Osteocyte (in vitro differentiated cells): ENCODE results near the gene GPR39. TPM values are rescaled to one million over a fixed set of nuclear protein-coding genes. Genes with fewer than 3 reads are reported as not detected.

Experiments used
- DNase-seq: peaks from one replicate; pipeline ENCODE4 v3.0.0; 2021; ENCODE audit warnings: mixed read lengths; ENCODE audit not compliant: unreplicated experiment; ENCODE audit errors: extremely low spot score
- H3K27ac Mint-ChIP-seq: one replicate; pipeline ENCODE4 v1.8.0; 2021; ENCODE audit warnings: mild to moderate bottlenecking, mixed read lengths; ENCODE audit not compliant: unreplicated experiment
- H3K27me3 Mint-ChIP-seq: one replicate; pipeline ENCODE4 v1.8.0; 2021; ENCODE audit warnings: mixed read lengths; ENCODE audit not compliant: unreplicated experiment
- H3K36me3 Mint-ChIP-seq: one replicate; pipeline ENCODE4 v1.8.0; 2021; ENCODE audit warnings: mixed read lengths; ENCODE audit not compliant: unreplicated experiment
- H3K4me1 Mint-ChIP-seq: one replicate; pipeline ENCODE4 v1.8.0; 2021; ENCODE audit warnings: mixed read lengths; ENCODE audit not compliant: unreplicated experiment
- H3K4me3 Mint-ChIP-seq: one replicate; pipeline ENCODE4 v1.8.0; 2021; ENCODE audit warnings: mild to moderate bottlenecking, moderate library complexity, mixed read lengths; ENCODE audit not compliant: unreplicated experiment
- H3K9me3 Mint-ChIP-seq: one replicate; pipeline ENCODE4 v1.8.0; 2021; ENCODE audit warnings: mixed read lengths; ENCODE audit not compliant: unreplicated experiment
- CTCF ChIP-seq: fragments of 200-600 bp; sonication (generic); IDR thresholded peaks from 2 replicates; pipeline ENCODE4 v1.5.0; 2021; ENCODE audit warnings: antibody characterized with exemption, mild to moderate bottlenecking, moderate library complexity
- total RNA-seq: library from RNA; stranded (reverse); gene quantifications from 2 replicates; pipeline ENCODE4 v1.2.1, GENCODE V29; 2021

Gene GPR39
- total RNA-seq, 1 donor from 2014 or later = 0.21 TPM

GRCh38 chr2:132681766-132682165 lies 265.2 kb downstream of the GPR39 start:
- no peaks in the 10 kb centered on the region for H3K36me3 Mint-ChIP-seq
- peaks cover 5% of the 10 kb centered on the region for H3K27me3 Mint-ChIP-seq
- DNase-seq = no peak
- no peaks in the 10 kb centered on the region for H3K9me3 Mint-ChIP-seq
- H3K4me1 Mint-ChIP-seq = no peaks in the 10 kb centered on the region
- no peak overlapping the region for H3K4me3 Mint-ChIP-seq
- H3K27ac Mint-ChIP-seq = no peak overlapping the region
- no peak for TF ChIP-seq CTCF

- Mint-ChIP-seq H3K36me3 (no peaks in the 10 kb centered on the region), H3K9me3 (peaks cover 7% of the 10 kb centered on the region), H3K27me3 (no peaks in the 10 kb centered on the region), H3K4me1 (no peaks in the 10 kb centered on the region), H3K4me3 (no peak overlapping the region), H3K27ac (no peak overlapping the region)
- no peak for TF ChIP-seq CTCF
- DNase-seq = no peak
Measured at GRCh38 chr2:132690664-132691303, 274.2 kb downstream of the GPR39 start.

- H3K27ac Mint-ChIP-seq = no peak overlapping the region
- no peak for DNase-seq
- peaks cover 7% of the 10 kb centered on the region for H3K9me3 Mint-ChIP-seq
- H3K36me3 Mint-ChIP-seq = no peaks in the 10 kb centered on the region
- TF ChIP-seq CTCF = no peak
- H3K4me1 Mint-ChIP-seq = no peaks in the 10 kb centered on the region
- H3K4me3 Mint-ChIP-seq = no peak overlapping the region
- H3K27me3 Mint-ChIP-seq = no peaks in the 10 kb centered on the region
Measured at GRCh38 chr2:132691556-132691955, 275.0 kb downstream of the GPR39 start.

- Mint-ChIP-seq H3K4me3 (no peak overlapping the region), H3K9me3 (peaks cover 7% of the 10 kb centered on the region), H3K4me1 (no peaks in the 10 kb centered on the region), H3K36me3 (no peaks in the 10 kb centered on the region), H3K27ac (no peak overlapping the region), H3K27me3 (no peaks in the 10 kb centered on the region)
- TF ChIP-seq CTCF = no peak
- no peak for DNase-seq
Measured at GRCh38 chr2:132692816-132693215, 276.2 kb downstream of the GPR39 start.
